ENCODE results near the gene MYPN.

DNA sequence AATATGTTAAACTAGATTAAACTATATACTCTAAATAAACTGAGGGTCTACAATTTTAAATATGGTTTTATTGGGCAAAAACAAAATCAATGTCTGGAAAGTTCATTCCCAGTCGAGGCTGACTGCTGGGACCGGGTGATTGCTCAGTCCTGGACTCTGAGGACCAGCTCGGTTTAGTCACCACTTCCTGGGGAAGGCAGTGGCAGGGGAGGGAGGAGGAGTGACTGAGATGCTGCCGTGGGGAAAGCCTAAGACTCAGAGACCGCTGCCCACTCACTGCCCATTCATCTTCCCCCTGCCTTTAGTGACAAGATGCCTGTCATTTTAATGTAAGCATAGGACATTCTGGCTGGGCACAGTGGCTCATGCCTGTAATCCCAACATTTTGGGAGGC, 93.7 kb downstream of the MYPN start:
- TF ChIP-seq, protein P1, sequence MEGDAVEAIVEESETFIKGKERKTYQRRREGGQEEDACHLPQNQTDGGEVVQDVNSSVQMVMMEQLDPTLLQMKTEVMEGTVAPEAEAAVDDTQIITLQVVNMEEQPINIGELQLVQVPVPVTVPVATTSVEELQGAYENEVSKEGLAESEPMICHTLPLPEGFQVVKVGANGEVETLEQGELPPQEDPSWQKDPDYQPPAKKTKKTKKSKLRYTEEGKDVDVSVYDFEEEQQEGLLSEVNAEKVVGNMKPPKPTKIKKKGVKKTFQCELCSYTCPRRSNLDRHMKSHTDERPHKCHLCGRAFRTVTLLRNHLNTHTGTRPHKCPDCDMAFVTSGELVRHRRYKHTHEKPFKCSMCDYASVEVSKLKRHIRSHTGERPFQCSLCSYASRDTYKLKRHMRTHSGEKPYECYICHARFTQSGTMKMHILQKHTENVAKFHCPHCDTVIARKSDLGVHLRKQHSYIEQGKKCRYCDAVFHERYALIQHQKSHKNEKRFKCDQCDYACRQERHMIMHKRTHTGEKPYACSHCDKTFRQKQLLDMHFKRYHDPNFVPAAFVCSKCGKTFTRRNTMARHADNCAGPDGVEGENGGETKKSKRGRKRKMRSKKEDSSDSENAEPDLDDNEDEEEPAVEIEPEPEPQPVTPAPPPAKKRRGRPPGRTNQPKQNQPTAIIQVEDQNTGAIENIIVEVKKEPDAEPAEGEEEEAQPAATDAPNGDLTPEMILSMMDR (IDR thresholded peaks at IDR 0.05) = no peak
- TF ChIP-seq POLR2AphosphoS5 (IDR thresholded peaks at IDR 0.05) (no peak), POLR2A (IDR thresholded peaks at IDR 0.05) (no peak)
